Ovary (tissue), 3 donors: ENCODE measurements around the gene TWNK.

Source experiments
- CTCF ChIP-seq, 3 donors: fragments of 450-650 bp in 2 of 3; fragments of 200-600 bp in 1 of 3; IDR thresholded peaks; one replicate each; pipeline versions ENCODE4 v1.5.1 to v1.8.0; 2016 to 2022; ENCODE audit warnings: antibody characterized with exemption in 3 of 3, mild to moderate bottlenecking in 1 of 3
- EP300 ChIP-seq: sonication (generic); formaldehyde crosslinking; IDR thresholded peaks from one replicate; pipeline ENCODE4 v1.6.1; 2017; ENCODE audit warnings: antibody characterized with exemption
- POLR2A ChIP-seq: fragments of 450-650 bp; IDR thresholded peaks from one replicate; pipeline ENCODE4 v1.6.1; 2017; ENCODE audit warnings: antibody characterized with exemption, mild to moderate bottlenecking, moderate library complexity
- donor health status: DM: no; HTN: no; CAD: no.

- TF ChIP-seq CTCF (IDR thresholded peaks at IDR 0.05) (no peak), POLR2A (no peak), EP300 (no peak)
Measured at GRCh38 chr10:100972115-100972903, 15.0 kb upstream of the TWNK start.
